Hair follicular keratinocyte (primary cell): ENCODE measurements around the gene HLA-DRB1. TPM values are rescaled to one million over a fixed set of nuclear protein-coding genes. Genes with fewer than 3 reads are reported as not detected.

Experiments
- total RNA-seq: library from RNA; depleted of rRNA; stranded (reverse); fragments of >200 nt; gene quantifications from 2 replicates; pipeline ENCODE4 v1.2.3, GENCODE V29; 2015

The HLA-DRB1 gene
- total RNA-seq, result not detected in 2 replicates

DNA sequence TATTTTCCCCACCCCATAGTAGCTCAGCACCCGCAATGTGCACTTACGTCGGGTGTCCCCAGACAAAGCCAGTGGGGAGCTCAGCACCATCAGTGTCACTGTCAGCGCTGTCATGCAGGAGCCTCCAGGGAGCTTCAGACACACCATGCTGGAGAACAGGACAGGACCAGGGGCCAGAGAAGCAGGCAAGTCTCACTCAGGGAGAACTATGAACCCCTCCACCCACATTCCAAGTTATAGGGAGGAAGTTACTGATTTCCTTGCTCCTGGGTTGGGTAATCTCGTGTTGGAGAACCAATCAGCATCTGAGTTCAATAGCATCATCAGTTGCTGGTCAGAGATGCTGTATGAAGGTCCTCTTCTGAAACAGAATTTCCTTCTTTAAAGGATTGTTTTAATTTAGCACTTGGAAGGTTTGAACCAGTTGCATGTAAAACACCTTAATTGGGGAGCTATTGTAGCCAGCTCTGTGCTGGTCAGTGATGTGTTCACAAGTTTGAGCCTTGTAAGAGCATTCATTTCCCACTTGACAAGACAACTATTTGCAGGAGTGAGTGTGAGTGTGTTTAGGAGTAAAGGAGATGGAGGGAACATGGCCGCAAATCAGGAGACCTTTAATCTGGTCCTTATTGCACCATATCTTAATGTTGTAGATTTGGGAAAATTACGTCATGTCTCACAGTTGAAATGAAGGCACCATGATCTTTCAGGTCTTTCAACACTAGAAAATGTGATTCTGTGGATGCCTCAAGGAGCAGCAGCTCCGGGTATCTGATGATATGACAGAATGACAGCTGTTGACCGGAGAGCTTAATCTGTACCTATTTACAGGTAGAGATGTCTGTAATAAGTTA lies at the start of gene HLA-DRB1:
Gene HLA-DRB1, minus strand, starts transcription at position 253 of the 854 bp plus-strand sequence. Its CDS starts 106 bp downstream, at position 147.

DNA sequence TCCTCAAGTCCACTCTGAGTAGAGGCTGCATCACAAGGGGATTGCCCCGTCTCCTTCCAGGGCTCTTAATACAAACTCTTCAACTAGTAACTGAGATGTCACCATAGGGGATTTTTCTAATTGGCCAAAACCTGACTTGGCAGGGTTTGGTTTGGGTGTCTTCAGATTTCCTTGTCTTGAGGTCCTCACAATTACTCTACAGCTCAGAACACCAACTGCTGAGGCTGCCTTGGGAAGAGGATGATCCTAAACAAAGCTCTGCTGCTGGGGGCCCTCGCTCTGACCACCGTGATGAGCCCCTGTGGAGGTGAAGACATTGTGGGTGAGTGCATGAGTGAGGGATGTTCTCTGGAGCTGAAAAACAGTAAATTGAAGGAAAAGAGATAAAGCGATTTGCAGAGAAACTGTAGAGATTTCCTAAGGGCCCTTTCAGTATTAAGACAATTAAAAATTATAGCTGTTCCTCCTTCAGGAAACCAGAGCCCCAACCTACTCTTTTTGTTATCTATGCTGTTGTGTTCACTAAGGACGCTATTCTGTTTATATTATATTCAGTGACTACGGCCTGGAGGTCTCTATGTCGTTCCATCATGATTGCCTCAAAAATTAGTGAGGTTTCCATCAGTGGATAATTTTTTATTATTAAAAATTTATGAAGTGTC lies 47.7 kb upstream of the HLA-DRB1 start, which contains the start of gene HLA-DQA1:
Gene HLA-DQA1, plus strand, starts transcription at position 188 of the 662 bp plus-strand sequence. Its CDS starts 53 bp downstream, at position 241.

DNA sequence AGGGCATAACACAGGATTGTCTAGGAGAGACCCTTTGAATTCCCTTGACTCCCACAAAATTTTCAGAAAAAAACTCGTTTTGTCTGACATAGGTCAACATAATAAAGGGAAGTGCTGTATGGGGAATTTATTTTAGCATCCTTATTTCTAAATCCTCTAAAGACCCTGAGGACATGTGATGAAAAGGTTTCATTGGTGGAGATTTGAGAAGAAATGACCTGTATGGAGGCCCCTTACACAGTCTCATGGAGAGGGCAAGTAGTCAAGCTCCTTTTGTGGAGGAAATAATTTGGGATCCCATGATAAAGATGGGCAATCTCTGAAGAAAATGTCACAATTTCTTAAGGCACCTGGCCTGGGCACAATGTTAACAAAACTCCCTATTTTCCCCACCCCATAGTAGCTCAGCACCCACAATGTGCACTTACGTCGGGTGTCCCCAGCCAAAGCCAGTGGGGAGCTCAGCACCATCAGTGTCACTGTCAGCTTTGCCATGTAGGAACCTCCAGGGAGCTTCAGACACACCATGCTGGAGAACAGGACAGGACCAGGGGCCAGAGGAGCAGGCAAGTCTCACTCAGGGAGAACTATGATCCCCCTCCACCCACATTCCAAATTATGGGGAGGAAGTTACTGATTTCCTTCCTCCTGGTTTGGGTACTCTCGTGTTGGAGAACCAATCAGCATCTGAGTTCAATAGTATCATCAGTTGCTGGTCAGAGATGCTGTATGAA lies 59.8 kb downstream of the HLA-DRB1 start, which contains the start of gene HLA-DRB5:
Gene HLA-DRB5, minus strand, starts transcription at position 591 of the 734 bp plus-strand sequence. Its CDS starts 63 bp downstream, at position 528.

Other genes with a start within 250 kb of the HLA-DRB1 start
- gene TSBP1, start 217.9 kb downstream of the HLA-DRB1 start, total RNA-seq, result not detected in 2 replicates
- gene BTNL2, start 182.7 kb downstream of the HLA-DRB1 start, total RNA-seq, result not detected in 2 replicates
- not detected in 2 replicates for gene HLA-DRA, start 150.0 kb downstream of the HLA-DRB1 start, total RNA-seq
- gene HLA-DRB5, start 59.6 kb downstream of the HLA-DRB1 start, total RNA-seq, result not detected in 2 replicates
- not detected in 2 replicates for gene HLA-DQA1, start 47.6 kb upstream of the HLA-DRB1 start, total RNA-seq
- gene HLA-DQB1, start 76.8 kb upstream of the HLA-DRB1 start, total RNA-seq, result 9.0 and 17.6 TPM in 2 replicates
- gene HLA-DQA2, start 151.5 kb upstream of the HLA-DRB1 start, total RNA-seq, result not detected in 2 replicates
- 1.4 and 1.7 TPM in 2 replicates for gene HLA-DQB2, start 173.7 kb upstream of the HLA-DRB1 start, total RNA-seq
- 1.7 and 6.3 TPM in 2 replicates for gene HLA-DOB, start 227.2 kb upstream of the HLA-DRB1 start, total RNA-seq
- 14.2 and 14.6 TPM in 2 replicates for gene TAP2, start 248.9 kb upstream of the HLA-DRB1 start, total RNA-seq